NCI-H226 (cell line): ENCODE results near the gene PIK3AP1.
"Not testable (repeated sequence)": the region's sequence is repeated elsewhere in the genome, so short reads cannot be mapped to it uniquely, and the experiment has no call there.

Experiments
- DNase-seq: peaks from one replicate; pipeline ENCODE4 v3.0.0-alpha.2; 2015

PIK3AP1 gene

GRCh38 chr10:96573036-96573435 is 147.3 kb downstream of the PIK3AP1 start:
- DNase-seq, result no peak

- no peak for DNase-seq
Observed at GRCh38 chr10:96570983-96571964, 149.0 kb downstream of the PIK3AP1 start.

- DNase-seq, result no peak
Observed at GRCh38 chr10:96570511-96570910, 149.8 kb downstream of the PIK3AP1 start.

- DNase-seq, result no peak
Observed at GRCh38 chr10:96568402-96568801, 151.9 kb downstream of the PIK3AP1 start.

- DNase-seq, result peak; percentile 6
Observed at GRCh38 chr10:96565774-96566173, 154.5 kb downstream of the PIK3AP1 start.

- DNase-seq, result no peak
Observed at GRCh38 chr10:96560966-96561887, 159.1 kb downstream of the PIK3AP1 start.

- DNase-seq, result no peak
Observed at GRCh38 chr10:96560489-96560888, 159.8 kb downstream of the PIK3AP1 start.

- DNase-seq, result no peak
Observed at GRCh38 chr10:96556003-96556402, 164.3 kb downstream of the PIK3AP1 start.

GRCh38 chr10:96555330-96555729 is 165.0 kb downstream of the PIK3AP1 start:
- DNase-seq, result no peak

GRCh38 chr10:96548589-96548988 is 171.7 kb downstream of the PIK3AP1 start:
- no peak for DNase-seq

- not testable (repeated sequence) for DNase-seq
Observed at GRCh38 chr10:96545558-96545957, 174.8 kb downstream of the PIK3AP1 start.
